LNCaP clone FGC (cell line): ENCODE measurements around the gene PGAP3.
"Not testable (repeated sequence)": the region's sequence is repeated elsewhere in the genome, so short reads cannot be mapped to it uniquely, and the experiment has no call there.

Source experiments
- DNase-seq: peaks from one replicate; pipeline ENCODE4 v3.0.0-alpha.2; 2011; ENCODE audit warnings: low read depth
- H3K4me3 ChIP-seq: 2 replicates; pipeline ENCODE4 v1.5.1; 2011; ENCODE audit warnings: mild to moderate bottlenecking, low read depth, low read length, control low read depth
- CTCF ChIP-seq: IDR thresholded peaks from 2 replicates; pipeline ENCODE4 v1.5.1; 2012; ENCODE audit warnings: mild to moderate bottlenecking; ENCODE audit not compliant: control insufficient read depth, insufficient read depth; ENCODE audit errors: extremely low read depth

Gene PGAP3

GRCh38 chr17:39729280-39729851, 41.5 kb upstream of the PGAP3 start:
- H3K4me3 ChIP-seq = peak overlapping the region; percentile 84
- no peak for DNase-seq
- no peak for TF ChIP-seq CTCF

DNA sequence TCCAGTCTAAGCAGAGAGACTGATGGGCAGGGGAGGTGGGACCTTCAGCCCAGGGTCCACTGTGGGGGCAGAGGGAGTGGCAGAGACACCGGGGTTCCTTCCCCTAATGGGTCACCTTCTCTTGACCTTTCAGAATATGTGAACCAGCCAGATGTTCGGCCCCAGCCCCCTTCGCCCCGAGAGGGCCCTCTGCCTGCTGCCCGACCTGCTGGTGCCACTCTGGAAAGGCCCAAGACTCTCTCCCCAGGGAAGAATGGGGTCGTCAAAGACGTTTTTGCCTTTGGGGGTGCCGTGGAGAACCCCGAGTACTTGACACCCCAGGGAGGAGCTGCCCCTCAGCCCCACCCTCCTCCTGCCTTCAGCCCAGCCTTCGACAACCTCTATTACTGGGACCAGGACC, 39.7 kb upstream of the PGAP3 start:
- H3K4me3 ChIP-seq = no peak overlapping the region
- no peak for TF ChIP-seq CTCF
- no peak for DNase-seq

GRCh38 chr17:39726617-39727016, 38.8 kb upstream of the PGAP3 start:
- no peak for DNase-seq
- TF ChIP-seq CTCF = no peak
- H3K4me3 ChIP-seq = no peak overlapping the region

DNA sequence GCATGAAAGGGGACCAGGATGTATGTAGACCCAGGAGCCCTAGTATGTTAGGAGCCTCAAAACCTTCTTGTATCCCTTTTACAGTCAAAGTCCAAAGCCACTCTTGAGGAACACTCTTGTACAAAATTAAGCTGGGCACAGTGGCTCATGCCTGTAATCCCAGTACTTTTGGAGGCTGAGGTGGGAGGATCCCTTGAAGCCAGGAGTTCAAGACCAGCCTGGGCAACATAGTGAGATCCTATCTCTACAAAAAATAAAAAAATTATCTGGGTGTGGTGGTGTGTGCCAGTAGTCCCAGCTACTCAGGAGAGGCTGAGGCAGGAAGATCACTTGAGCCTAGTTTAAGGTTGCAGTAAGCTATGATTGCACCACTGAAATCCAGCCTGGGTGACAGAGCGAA, 38.1 kb upstream of the PGAP3 start:
- H3K4me3 ChIP-seq, DNase-seq: not testable (repeated sequence)

- TF ChIP-seq CTCF = no peak
- no peak overlapping the region for H3K4me3 ChIP-seq
- DNase-seq = no peak
Observed at GRCh38 chr17:39724731-39725130, 36.9 kb upstream of the PGAP3 start.

DNA sequence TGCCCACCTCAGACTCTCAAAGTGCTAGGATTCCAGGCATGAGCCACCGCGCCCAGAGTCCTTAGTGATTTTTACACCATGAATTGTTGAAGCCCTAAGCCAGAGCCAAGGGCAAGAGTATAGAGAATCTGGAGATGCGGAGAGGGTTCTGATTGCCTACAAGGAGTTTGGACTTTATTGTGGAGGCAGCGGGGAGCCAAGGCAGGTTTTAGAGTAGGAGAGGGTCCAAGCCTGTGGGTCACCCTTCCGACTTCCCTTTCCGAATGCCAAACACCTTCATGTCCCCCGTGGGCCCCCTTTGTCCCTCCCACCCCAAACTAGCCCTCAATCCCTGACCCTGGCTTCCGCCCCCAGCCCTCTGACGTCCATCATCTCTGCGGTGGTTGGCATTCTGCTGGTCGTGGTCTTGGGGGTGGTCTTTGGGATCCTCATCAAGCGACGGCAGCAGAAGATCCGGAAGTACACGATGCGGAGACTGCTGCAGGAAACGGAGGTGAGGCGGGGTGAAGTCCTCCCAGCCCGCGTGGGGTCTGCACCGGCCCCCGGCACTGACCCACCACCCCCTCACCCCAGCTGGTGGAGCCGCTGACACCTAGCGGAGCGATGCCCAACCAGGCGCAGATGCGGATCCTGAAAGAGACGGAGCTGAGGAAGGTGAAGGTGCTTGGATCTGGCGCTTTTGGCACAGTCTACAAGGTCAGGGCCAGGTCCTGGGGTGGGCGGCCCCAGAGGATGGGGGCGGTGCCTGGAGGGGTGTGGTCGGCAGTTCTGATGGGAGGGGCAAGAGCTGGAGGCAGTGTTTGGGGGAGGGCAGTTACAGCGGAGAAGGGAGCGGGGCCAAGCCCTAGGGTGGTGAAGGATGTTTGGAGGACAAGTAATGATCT, 35.4 kb upstream of the PGAP3 start:
- no peak for TF ChIP-seq CTCF
- no peak for DNase-seq
- no peak overlapping the region for H3K4me3 ChIP-seq

GRCh38 chr17:39722104-39722503, 34.2 kb upstream of the PGAP3 start:
- H3K4me3 ChIP-seq = no peak overlapping the region
- no peak for TF ChIP-seq CTCF
- no peak for DNase-seq
